Measurements from ENCODE around the gene GPR68.
"Not testable (repeated sequence)": the region's sequence is repeated elsewhere in the genome, so short reads cannot be mapped to it uniquely, and the experiment has no call there.

GRCh38 chr14:91226360-91226759 lies 18.1 kb downstream of the GPR68 start:
- not testable (repeated sequence) for TF ChIP-seq CTCF (IDR thresholded peaks at IDR 0.05; ENCODE audit: low read length); EZH2phosphoT487 (IDR thresholded peaks at IDR 0.05; ENCODE audit: low read length); EZH2 (optimal IDR thresholded peaks at IDR 0.05; ENCODE audit: low read depth, low read length)
